NCI-H2107 (cell line): ENCODE measurements around the gene C18orf32.
"Not testable (repeated sequence)": the region's sequence is repeated elsewhere in the genome, so short reads cannot be mapped to it uniquely, and the experiment has no call there.

Experiments
- DNase-seq: peaks from one replicate; lab custom pipeline; 2025; lab: John Stamatoyannopoulos, UW

Gene C18orf32

DNA sequence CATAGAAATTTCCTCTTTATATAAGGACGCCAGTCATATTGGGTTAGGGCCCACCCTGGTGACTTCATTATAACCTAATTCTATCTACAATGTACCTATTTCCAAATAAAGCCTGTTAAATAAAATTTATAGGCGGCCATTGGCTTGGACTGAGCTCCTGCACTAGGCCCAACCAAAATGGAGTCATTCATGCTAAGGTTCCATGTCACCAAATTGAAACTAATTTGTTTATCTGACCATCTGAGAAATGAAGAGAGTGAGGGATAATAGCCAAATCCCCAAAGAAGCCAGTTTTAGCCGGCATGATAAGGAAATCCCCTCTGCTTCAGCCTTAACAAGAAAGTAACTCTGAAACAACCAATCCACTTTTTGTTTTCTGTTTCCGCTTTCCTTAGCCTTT lies 19.4 kb downstream of the C18orf32 start:
- DNase-seq: no peak

DNA sequence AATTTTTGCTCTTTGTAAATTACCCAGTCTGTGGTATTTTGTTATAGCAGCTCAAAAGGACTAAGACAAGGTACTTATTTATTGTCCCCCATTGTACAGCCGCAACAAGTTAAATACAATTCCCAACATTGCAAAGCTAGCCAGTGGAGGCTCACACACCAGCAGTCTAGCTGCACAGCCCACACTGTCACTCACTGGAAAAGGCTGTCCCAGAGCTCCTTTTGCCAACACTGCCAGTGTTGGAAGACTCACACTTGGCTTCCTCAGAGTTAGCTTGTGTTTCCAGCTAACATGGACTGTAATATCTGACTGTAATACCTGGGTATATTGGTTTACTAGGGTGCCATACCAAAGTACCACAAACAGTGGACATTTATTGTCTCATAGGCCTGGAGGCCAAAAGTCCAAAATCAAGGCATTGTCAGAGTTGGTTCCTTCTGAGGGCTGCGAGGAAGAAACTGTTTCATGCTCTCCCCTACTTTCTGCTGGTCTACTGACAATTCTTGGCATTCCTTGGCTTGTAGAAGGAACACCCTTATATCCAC lies 19.9 kb downstream of the C18orf32 start:
- DNase-seq: no peak

DNA sequence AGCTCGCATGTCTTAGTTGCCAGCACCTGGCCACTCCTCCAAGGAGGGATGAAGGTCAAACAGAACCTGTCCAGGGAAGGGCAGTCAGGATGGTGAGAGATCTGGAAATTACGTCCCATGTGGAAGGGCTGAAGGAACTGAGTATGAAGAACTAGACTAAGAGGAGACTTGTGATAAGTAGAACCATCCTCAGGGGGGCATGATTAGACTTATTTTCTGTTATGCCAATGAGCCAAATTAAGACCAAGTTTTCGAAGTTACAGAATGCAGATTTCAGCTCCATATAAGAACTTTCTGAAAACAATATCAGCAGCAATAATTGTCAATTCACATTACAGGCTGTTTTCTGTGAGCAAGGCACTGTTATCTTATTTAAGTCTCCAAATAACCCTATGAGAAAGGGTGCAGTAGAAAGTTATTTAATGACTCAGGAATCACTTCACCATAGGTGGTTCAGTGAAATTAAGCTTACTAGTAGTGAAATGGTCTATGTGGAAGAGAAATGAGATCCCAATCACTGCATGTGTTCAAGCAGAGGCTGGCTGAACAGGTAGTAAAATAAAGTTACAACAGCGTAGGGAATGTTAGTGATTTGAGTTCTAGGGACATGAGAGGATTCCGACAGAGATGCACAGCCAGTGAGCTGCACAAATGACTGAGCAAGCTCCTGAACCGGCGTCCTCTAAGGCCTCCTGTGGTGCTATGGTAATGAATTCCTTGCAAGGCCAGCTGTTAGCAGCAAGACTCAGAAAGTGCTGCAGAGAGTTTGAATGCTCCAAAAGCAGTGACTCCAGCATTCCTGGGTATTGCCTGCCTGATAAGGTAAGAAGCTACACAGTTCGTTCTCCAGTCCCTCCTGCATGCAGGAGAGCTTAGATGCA lies 22.1 kb downstream of the C18orf32 start:
- no peak for DNase-seq

DNA sequence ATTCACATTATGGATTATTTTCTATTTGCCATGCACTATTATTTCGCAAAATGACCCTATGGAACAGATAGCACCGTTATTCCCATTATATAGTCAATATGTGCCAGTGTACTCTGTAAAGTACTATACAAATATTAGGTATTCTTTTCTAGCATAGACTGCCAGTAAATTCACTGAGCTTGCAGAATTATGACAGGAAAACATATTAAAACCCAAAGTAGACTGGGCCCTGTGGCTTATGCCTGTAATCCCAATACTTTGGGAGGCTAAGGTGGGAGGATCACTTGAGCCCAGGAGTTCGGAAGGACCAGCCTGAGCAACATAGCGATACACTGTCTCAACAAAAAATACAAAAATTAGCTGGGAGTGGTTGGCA lies 25.4 kb downstream of the C18orf32 start:
- no peak for DNase-seq

DNA sequence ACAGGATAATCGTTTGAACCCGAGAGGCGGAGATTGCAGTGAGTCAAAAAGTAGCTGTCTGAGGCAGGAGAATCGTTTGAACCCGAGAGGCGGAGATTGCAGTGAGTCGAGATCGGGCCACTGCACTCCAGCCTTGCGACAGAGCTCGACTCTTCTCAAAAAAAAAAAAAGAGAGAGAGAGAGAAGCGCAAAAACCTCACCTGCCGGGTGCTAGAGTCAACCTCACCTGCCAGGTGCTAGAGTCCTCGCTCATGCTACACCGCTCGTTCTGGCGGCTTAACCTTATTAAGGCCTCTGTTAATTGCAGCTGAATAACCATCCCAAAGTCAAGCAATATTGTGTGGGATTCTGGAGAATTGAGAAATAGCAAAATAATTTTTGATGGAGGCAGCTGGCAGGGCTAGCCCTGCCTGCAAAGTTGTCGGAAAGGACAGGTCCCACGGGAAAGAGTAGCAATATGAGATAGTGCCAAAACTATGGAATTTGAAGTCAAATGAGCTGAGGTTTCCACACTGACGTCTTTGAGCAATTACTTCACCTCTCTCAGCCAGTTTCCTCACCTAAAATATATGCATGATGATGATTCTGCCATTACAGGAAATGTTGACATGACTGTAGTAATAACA lies 25.9 kb downstream of the C18orf32 start:
- no peak for DNase-seq

DNA sequence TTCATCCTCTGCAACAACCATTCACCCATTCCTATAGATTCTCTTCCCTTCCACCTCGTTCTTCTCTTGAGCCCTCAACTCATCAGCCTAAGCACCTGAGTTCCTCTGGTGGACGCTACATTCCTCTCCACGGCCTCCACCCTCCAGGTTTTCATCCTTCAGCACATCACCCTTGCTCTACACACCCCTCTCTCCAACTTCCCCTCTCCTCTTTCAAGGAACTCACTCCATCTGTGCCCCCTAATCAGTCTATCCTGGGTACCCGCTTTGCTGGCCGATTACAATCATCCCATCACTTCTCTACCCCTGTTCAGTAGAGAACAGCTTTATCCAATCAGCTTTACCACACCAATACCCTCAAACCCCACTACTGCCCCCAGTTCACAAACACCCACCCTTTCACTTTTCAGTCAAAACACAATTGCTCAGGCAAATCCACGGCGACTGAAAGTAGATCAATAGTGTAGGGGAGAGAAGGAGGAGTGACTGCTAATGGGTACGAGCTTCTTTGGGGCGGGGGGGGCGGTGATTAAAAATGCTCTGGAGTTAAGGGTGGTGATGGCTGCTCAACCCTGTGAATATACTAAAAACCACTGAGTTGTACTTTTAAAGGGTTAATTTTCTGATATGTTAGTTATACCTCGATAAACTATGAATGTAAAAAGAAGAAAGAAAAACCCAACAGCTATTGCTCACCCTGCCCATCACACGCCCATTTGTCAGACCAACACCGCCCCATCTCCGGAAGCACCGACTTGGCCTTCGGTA lies 27.4 kb downstream of the C18orf32 start:
- DNase-seq: no peak

DNA sequence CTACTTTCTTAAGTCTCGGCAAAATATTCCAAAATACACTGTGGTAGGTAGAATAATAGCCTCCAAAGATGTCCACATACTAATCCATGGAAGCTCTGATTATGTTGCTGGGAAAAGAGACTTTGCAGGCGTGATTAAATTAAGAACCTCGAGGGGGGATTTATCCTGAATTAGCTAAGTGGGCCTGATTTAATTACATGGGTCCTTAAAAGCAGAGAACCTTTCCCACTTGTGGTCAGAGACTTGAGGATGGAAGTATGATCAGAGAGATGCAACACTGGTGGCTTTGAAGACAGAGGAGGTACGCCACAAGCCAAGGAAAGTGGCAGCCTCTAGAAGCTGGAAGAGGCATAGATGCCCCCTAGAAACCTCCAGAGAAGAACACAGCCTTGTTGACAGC lies 29.4 kb downstream of the C18orf32 start:
- DNase-seq: no peak

DNA sequence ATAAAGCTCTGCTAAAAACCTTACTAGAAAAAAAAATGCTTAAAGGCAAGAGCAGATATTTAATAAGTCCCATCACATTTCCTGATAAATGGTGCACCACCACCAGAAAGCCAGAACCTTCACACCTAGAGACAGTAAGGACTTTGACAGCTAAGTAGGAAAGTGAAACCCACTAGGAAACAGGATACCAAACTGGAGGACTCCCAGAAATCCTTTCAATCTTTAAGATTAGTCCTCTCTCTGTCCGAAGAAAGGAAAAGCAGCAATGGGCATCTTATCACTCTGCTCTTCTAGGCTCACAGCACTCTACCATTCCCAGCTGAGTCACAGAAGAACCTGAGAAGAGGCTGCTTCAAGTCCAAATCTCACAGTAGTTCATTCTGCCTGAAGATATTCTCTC lies 30.2 kb downstream of the C18orf32 start:
- no peak for DNase-seq

DNA sequence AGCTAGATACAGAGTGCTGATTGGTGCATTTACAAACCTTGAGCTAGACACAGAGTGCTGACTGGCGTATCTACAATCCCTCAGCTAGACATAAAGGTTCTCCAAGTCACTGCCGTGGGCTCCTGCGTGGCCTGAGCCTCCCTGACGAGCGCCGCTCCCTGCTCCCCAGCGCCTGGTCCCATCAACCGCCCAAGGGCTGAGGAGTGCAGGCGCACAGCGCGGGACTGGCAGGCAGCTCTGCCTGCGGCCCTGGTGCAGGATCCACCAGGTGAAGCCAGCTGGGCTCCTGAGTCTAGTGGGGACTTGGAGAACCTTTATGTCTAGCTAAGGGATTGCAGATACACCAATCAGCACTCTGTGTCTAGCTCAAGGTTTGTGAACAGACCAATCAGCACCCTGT lies 34.5 kb downstream of the C18orf32 start:
- DNase-seq: not testable (repeated sequence)

DNA sequence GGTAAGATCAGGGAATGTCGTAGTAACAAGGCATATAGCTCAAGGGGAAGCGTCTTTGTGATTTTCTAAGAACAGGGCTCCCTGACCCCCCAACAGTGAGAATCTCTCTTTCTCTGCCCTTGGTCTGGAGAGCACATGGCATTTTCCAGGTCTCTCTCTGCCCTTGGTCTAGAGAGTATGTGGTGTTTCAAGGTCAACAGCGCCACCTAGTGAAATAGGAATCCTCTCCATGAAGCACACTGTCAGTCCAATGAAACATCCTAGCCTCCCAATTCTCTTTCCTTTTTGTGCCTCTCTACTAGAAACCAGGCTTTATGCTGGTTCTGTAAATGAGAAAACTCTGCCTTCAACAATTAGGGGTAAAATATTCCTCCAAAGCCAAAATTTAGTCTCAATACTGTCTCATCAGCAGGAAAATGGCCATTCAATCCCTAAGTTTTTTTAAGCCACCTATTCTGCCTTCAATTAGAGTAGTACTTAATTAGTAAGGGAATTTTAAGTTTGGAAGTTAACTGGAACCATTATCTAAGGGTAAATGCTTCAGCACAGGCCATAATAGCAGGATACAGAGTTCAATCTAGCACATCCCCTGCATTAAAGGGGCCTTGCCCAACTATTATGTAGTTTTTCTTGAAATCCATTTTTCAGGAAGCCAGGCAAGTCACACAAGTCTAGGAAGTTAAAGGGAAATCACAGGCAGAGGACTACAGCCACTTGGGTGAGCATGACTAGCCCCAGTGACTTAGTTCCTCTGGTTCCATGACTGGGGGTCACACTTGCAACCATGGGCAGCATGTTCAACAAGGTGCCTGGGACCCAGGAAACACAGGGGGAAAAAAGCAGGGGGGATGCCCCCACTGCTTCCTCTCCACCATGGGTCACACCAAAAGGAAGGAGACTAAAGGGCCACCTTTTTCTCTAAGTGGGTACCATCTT lies 39.0 kb downstream of the C18orf32 start:
- no peak for DNase-seq

DNA sequence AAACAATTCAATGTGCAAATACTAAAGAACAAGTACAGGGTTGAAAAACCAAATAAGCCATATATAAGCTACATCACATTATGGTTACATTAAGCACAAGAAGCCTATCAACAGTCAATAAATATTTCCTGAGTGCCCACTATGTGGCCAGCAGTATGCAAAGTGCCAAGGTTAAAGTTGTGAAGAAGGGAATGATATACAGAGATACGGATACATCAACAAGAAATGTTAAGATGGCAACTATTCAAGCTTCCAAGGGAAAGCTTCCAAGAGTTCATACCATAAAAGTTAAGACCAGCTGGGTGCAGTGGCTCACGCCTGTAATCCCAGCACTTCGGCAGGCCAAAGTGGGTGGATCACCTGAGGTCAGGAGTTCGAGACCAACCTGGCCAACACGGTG lies 40.6 kb downstream of the C18orf32 start:
- no peak for DNase-seq

DNA sequence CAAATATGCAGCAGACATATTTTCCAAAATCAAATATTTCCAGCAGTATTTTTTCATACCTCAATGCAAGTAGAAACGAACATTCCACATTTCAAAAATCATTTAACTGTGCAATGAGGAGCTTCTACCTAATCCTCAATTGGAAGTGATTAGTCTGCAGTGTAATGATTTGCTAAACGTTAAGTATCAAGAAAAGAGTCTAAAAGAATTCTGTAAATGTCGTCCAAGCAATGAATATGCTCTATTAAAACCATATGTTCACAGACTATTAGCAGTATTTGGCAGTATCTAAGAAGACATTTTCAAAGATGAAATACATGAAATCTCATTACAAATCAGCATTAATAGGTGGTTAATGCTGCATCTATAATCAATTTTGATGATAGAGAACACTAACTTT lies 42.5 kb downstream of the C18orf32 start:
- DNase-seq: no peak

DNA sequence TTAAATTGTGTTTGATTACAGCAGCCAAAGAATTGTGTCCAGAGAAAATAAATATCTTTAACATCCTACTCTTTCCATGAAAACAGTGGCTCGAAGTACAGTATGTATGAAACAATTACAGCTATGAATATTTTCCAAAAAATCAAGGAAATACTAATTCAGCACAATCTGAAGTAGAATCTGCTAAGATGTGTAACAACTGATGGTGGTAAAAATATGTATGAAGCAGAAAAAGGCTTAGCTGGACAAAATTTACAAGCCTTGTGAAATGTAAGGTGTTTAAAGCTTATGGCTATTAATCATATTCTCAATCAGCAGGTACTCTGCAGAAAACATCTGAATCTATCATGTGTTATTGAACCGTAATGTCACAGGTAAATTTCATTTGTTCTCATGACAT lies 43.2 kb downstream of the C18orf32 start:
- DNase-seq: no peak

DNA sequence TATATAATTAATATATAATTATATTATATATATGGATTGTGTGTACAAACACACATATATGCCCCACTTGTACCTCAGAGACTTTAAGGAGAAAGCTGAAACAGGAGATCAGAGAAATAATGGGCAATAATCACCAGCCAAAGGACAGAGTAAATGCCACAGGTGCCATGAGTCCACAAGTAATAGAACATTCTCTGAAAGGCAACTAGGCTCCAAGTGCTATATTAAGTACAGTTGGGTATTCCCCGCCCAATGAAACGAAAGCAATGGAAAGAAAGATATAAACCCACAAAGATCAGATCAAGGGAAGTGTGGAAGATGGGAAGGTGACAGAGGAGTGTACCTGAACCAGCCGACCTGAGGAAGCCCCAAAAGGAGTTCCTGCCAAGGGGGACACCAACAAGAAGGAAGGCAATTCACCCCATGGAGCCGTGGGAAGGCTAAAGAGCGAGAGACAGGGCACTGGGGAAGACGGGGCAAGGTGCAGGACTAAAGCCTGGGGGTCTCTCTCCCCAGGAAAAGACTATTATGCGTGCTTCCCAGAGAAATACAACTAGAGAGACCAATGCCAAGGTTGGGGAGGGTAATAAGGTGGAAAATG lies 45.6 kb downstream of the C18orf32 start:
- no peak for DNase-seq

DNA sequence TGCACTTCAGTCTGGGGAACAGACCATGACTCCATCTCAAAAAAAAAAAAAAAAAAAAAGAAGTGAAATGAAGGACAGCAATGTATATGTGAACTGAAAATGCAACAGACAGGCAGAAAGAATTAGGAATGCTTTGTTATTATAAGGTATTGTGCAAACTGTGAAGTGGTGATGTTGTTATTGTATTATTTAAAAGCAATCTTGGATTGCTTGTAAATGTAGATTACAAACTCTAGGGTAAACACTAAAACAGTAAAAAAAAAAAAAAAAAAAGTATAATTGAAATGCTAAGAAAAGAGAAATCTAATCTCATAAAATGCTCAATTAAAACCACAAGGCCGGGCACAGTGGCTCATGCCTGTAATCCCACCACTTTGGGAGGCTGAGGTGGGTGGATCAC lies 51.9 kb downstream of the C18orf32 start:
- no peak for DNase-seq

DNA sequence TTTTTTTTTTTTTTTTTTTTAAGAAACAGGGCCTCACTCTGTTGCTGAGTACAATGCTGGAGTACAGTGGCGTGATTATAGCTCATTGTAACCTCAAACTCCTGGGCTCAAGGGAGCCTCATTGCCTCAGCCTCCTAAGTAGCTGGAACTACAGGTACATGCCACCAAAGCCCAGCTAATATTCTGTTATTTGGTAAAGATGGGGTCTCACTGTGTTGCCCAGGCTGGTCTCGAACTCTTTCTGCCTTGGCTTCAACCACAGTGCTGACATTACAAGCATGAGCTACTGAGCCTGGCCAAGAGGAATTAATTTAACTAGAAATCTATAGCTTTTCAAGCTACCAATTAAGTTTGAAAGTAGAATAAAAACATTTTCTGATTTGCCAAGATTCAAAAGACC lies 54.4 kb downstream of the C18orf32 start:
- DNase-seq: no peak

DNA sequence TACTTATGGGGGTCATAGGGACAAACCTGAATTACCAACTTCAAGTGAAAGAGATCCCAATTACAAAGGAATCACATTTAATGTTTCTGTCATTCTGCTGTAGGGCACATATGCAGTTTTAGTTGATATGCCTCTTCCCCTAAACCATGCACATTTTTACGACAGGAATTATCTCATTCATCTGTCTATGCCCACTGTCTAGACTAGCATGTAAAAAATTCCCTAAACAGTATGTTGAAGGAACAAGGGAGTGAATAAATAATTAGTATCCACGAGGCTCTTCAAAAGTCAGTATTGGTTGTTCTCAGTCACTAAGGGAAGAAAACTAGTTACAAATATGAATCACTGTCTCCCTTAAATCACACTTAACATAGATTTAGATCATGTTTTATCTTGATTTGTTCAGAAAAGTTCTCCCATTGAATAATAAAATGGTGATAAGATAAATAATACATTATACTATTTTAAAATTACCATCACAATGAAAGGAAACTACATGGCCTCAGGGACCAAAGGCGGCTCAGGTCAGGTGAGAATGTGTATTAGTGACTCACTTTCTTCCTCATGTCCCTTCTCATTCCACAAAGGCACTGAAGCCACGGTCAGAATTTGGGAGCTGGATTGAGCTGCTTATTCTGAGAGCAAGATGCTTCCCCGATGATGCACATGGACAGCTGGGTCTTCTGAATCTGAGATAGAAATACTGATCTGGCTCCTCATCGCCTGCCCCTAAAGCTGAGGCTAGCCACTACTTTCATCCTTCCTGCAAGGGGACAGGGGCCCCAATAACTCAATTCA lies 55.7 kb downstream of the C18orf32 start:
- no peak for DNase-seq
